SJSA1 (cell line): Measurements from ENCODE around the gene TAS2R10. TPM values are rescaled to one million over a fixed set of nuclear protein-coding genes. Genes with fewer than 3 reads are reported as not detected.

ENCODE experiments used
- DNase-seq, 2 experiments: peaks; one replicate each; pipeline ENCODE4 v3.0.0-alpha.2; 2015 to 2020; ENCODE audit warnings: low spot score in 2 of 2, low read depth in 1 of 2
- H3K27ac ChIP-seq: fragments of 250-450 bp; sonication (Bioruptor Pico); 2 replicates; pipeline ENCODE4 v1.5.1; 2020; ENCODE audit warnings: mild to moderate bottlenecking, moderate library complexity
- H3K27me3 ChIP-seq: fragments of 250-450 bp; sonication (Bioruptor Pico); replicated peaks from 2 replicates; pipeline ENCODE4 v1.5.1; 2020; ENCODE audit warnings: mild to moderate bottlenecking, moderate library complexity
- H3K36me3 ChIP-seq: fragments of 250-450 bp; sonication (Bioruptor Pico); 2 replicates; pipeline ENCODE4 v1.5.1; 2020; ENCODE audit warnings: mild to moderate bottlenecking
- H3K4me1 ChIP-seq: fragments of 250-450 bp; sonication (Bioruptor Pico); replicated peaks from 2 replicates; pipeline ENCODE4 v1.6.1; 2021; ENCODE audit warnings: mild to moderate bottlenecking
- H3K4me3 ChIP-seq: fragments of 250-450 bp; sonication (Bioruptor Pico); 2 replicates; pipeline ENCODE4 v1.5.1; 2020; ENCODE audit warnings: mild to moderate bottlenecking
- H3K9me3 ChIP-seq: fragments of 250-450 bp; sonication (Bioruptor Pico); replicated peaks from 2 replicates; pipeline ENCODE4 v1.5.1; 2020; ENCODE audit warnings: mild to moderate bottlenecking
- total RNA-seq: library from RNA; depleted of rRNA; stranded (reverse); fragments of >200 nt; shearing (Covaris generic); gene quantifications from 2 replicates; pipeline ENCODE4 v1.2.3, GENCODE V29; 2014; rRNA removed

The TAS2R10 gene
- 0.53 TPM in 1 of 2 replicates, not detected in the other for total RNA-seq

- Histone ChIP-seq H3K4me1 (no peaks in the 10 kb centered on the region), H3K27ac (no peak within 1 kb of the TSS), H3K36me3 (no peaks in the 10 kb centered on the region), H3K9me3 (no peaks in the 10 kb centered on the region), H3K27me3 (no peaks in the 10 kb centered on the region), H3K4me3 (no peak within 1 kb of the TSS)
- DNase-seq = no peak
Measured at GRCh38 chr12:10826258-10826657, at the start of gene TAS2R10. TAS2R10 (minus strand) TSS chr12:10826358; CDS start chr12:10826269, 89 bp downstream.

- Histone ChIP-seq H3K4me3 (no peak overlapping the region), H3K4me1 (no peaks in the 10 kb centered on the region), H3K9me3 (no peaks in the 10 kb centered on the region), H3K36me3 (peaks cover 4% of the 10 kb centered on the region; the same call in 1 of the 2 replicates), H3K27me3 (no peaks in the 10 kb centered on the region), H3K27ac (no peak overlapping the region)
- no peak for DNase-seq
Measured at GRCh38 chr12:10873378-10873777, 47.2 kb upstream of the TAS2R10 start.

- Histone ChIP-seq H3K27ac (no peak overlapping the region), H3K9me3 (no peaks in the 10 kb centered on the region), H3K36me3 (no peaks in the 10 kb centered on the region; the same call in 1 of the 2 replicates), H3K4me3 (no peak overlapping the region), H3K27me3 (no peaks in the 10 kb centered on the region), H3K4me1 (no peaks in the 10 kb centered on the region)
- no peak for DNase-seq
Measured at GRCh38 chr12:10867381-10867780, 41.2 kb upstream of the TAS2R10 start.

- no peaks in the 10 kb centered on the region for H3K27me3 ChIP-seq
- no peaks in the 10 kb centered on the region for H3K4me1 ChIP-seq
- no peak for DNase-seq
Measured at GRCh38 chr12:10863512-10864218, 37.5 kb upstream of the TAS2R10 start.

GRCh38 chr12:10861366-10861765, 35.2 kb upstream of the TAS2R10 start:
- no peak overlapping the region for H3K4me3 ChIP-seq
- H3K4me1 ChIP-seq = no peaks in the 10 kb centered on the region
- H3K36me3 ChIP-seq = no peaks in the 10 kb centered on the region
- 0 out of 2 replicates have a peak, but pooled peaks cover 2% of the 10 kb centered on the region for H3K9me3 ChIP-seq
- no peak overlapping the region for H3K27ac ChIP-seq
- no peak for DNase-seq
- H3K27me3 ChIP-seq = no peaks in the 10 kb centered on the region

More at GRCh38 chr12:10863512-10864218, 37.5 kb upstream of the TAS2R10 start:
- Histone ChIP-seq H3K9me3 (no peaks in the 10 kb centered on the region), H3K4me3 (no peak overlapping the region), H3K27ac (no peak overlapping the region), H3K36me3 (no peaks in the 10 kb centered on the region; the same call in 1 of the 2 replicates)

- no peaks in the 10 kb centered on the region for H3K4me1 ChIP-seq
- no peaks in the 10 kb centered on the region for H3K27me3 ChIP-seq
- peaks cover 2% of the 10 kb centered on the region; the same call in 1 of the 2 replicates for H3K9me3 ChIP-seq
- DNase-seq = no peak
- H3K4me3 ChIP-seq = no peak overlapping the region
- H3K36me3 ChIP-seq = 0 out of 2 replicates have a peak, but pooled peaks cover 3% of the 10 kb centered on the region
- no peak overlapping the region for H3K27ac ChIP-seq
Measured at GRCh38 chr12:10855807-10856206, 29.6 kb upstream of the TAS2R10 start.

- no peak for DNase-seq
- Histone ChIP-seq H3K4me3 (no peak overlapping the region), H3K4me1 (no peaks in the 10 kb centered on the region), H3K27me3 (no peaks in the 10 kb centered on the region), H3K36me3 (0 out of 2 replicates have a peak, but pooled peaks cover 6% of the 10 kb centered on the region), H3K27ac (no peak overlapping the region), H3K9me3 (peaks cover 2% of the 10 kb centered on the region; the same call in 1 of the 2 replicates)
Measured at GRCh38 chr12:10853776-10854175, 27.6 kb upstream of the TAS2R10 start.

GRCh38 chr12:10851243-10851858, 25.2 kb upstream of the TAS2R10 start:
- H3K4me1 ChIP-seq = no peaks in the 10 kb centered on the region
- H3K9me3 ChIP-seq = no peaks in the 10 kb centered on the region; the same call in 1 of the 2 replicates
- no peak overlapping the region for H3K4me3 ChIP-seq
- H3K27ac ChIP-seq = no peak overlapping the region
- no peaks in the 10 kb centered on the region for H3K27me3 ChIP-seq
- 0 out of 2 replicates have a peak, but pooled peaks cover 11% of the 10 kb centered on the region for H3K36me3 ChIP-seq
- DNase-seq = no peak

- Histone ChIP-seq H3K4me3 (no peak within 1 kb of the TSS), H3K36me3 (0 out of 2 replicates have a peak, but pooled peaks cover 8% of the 10 kb centered on the region), H3K27ac (no peak within 1 kb of the TSS), H3K27me3 (no peaks in the 10 kb centered on the region), H3K4me1 (no peaks in the 10 kb centered on the region), H3K9me3 (no peaks in the 10 kb centered on the region)
- DNase-seq = no peak
Measured at GRCh38 chr12:10849425-10849878, 23.3 kb upstream of the TAS2R10 start, which contains the start of gene PRR4. PRR4 (minus strand) TSS chr12:10849475; CDS start chr12:10849437, 38 bp downstream.

GRCh38 chr12:10847744-10848143, 21.6 kb upstream of the TAS2R10 start:
- Histone ChIP-seq H3K4me3 (no peak overlapping the region), H3K27ac (no peak overlapping the region), H3K36me3 (0 out of 2 replicates have a peak, but pooled peaks cover 8% of the 10 kb centered on the region), H3K4me1 (no peaks in the 10 kb centered on the region), H3K27me3 (no peaks in the 10 kb centered on the region), H3K9me3 (no peaks in the 10 kb centered on the region)
- no peak for DNase-seq

- 0 out of 2 replicates have a peak, but pooled peaks cover 4% of the 10 kb centered on the region for H3K36me3 ChIP-seq
- H3K4me3 ChIP-seq = no peak overlapping the region
- H3K27me3 ChIP-seq = no peaks in the 10 kb centered on the region
- H3K27ac ChIP-seq = no peak overlapping the region
- no peak for DNase-seq
- no peaks in the 10 kb centered on the region for H3K4me1 ChIP-seq
- H3K9me3 ChIP-seq = no peaks in the 10 kb centered on the region
Measured at GRCh38 chr12:10842862-10843261, 16.7 kb upstream of the TAS2R10 start.

GRCh38 chr12:10838461-10838860, 12.3 kb upstream of the TAS2R10 start:
- Histone ChIP-seq H3K27me3 (no peaks in the 10 kb centered on the region), H3K9me3 (no peaks in the 10 kb centered on the region), H3K4me3 (no peak overlapping the region), H3K4me1 (no peaks in the 10 kb centered on the region), H3K36me3 (no peaks in the 10 kb centered on the region), H3K27ac (no peak overlapping the region)
- DNase-seq = no peak

GRCh38 chr12:10829994-10830393, 3.8 kb upstream of the TAS2R10 start:
- H3K27me3 ChIP-seq = no peaks in the 10 kb centered on the region
- no peak overlapping the region for H3K4me3 ChIP-seq
- no peaks in the 10 kb centered on the region for H3K36me3 ChIP-seq
- no peak overlapping the region for H3K27ac ChIP-seq
- DNase-seq = no peak
- H3K9me3 ChIP-seq = no peaks in the 10 kb centered on the region
- no peaks in the 10 kb centered on the region for H3K4me1 ChIP-seq

- no peaks in the 10 kb centered on the region for H3K9me3 ChIP-seq
- no peak overlapping the region for H3K4me3 ChIP-seq
- no peaks in the 10 kb centered on the region for H3K36me3 ChIP-seq
- no peak overlapping the region for H3K27ac ChIP-seq
- no peaks in the 10 kb centered on the region for H3K27me3 ChIP-seq
- H3K4me1 ChIP-seq = no peaks in the 10 kb centered on the region
- DNase-seq = no peak
Measured at GRCh38 chr12:10824957-10825356, 1.2 kb downstream of the TAS2R10 start.
